NCI-H1694 treated with DMSO at 0.1 percent for 48 hours (cell line): ENCODE results near the gene PPHLN1.
A peak's percentile ranks its signal among the peaks of the same experiment; 100 is the strongest.

ENCODE experiments used
- DNase-seq: peaks from one replicate; lab custom pipeline; 2025; lab: John Stamatoyannopoulos, UW

The PPHLN1 gene

GRCh38 chr12:42325653-42326474 is at the start of gene PPHLN1, which contains the start of gene ZCRB1:
Gene PPHLN1 (plus strand): TSS chr12:42326167. CDS start chr12:42335903, 9,736 bp downstream.
Gene ZCRB1 (minus strand): TSS chr12:42326094. CDS start chr12:42324102, 1,992 bp downstream.
- peak; percentile 68 for DNase-seq

GRCh38 chr12:42277396-42278127 is 48.4 kb upstream of the PPHLN1 start:
- no peak for DNase-seq

- no peak for DNase-seq
Observed at GRCh38 chr12:42278128-42278510, 47.8 kb upstream of the PPHLN1 start.

- DNase-seq, result no peak
Observed at GRCh38 chr12:42281278-42281677, 44.7 kb upstream of the PPHLN1 start.

GRCh38 chr12:42281844-42282243 is 44.1 kb upstream of the PPHLN1 start:
- no peak for DNase-seq

GRCh38 chr12:42282294-42282693 is 43.7 kb upstream of the PPHLN1 start:
- no peak for DNase-seq

GRCh38 chr12:42283739-42284138 is 42.2 kb upstream of the PPHLN1 start:
- DNase-seq, result no peak

GRCh38 chr12:42284157-42284556 is 41.8 kb upstream of the PPHLN1 start:
- no peak for DNase-seq

GRCh38 chr12:42284876-42285275 is 41.1 kb upstream of the PPHLN1 start:
- no peak for DNase-seq

GRCh38 chr12:42285431-42285830 is 40.5 kb upstream of the PPHLN1 start:
- no peak for DNase-seq

- no peak for DNase-seq
Observed at GRCh38 chr12:42286741-42287140, 39.2 kb upstream of the PPHLN1 start.

GRCh38 chr12:42288544-42288943 is 37.4 kb upstream of the PPHLN1 start:
- no peak for DNase-seq

GRCh38 chr12:42291680-42292079 is 34.3 kb upstream of the PPHLN1 start:
- DNase-seq, result no peak

GRCh38 chr12:42296503-42297109 is 29.4 kb upstream of the PPHLN1 start:
- DNase-seq, result no peak

- DNase-seq, result no peak
Observed at GRCh38 chr12:42298887-42299286, 27.1 kb upstream of the PPHLN1 start.

GRCh38 chr12:42299392-42300308 is 26.3 kb upstream of the PPHLN1 start:
- no peak for DNase-seq

GRCh38 chr12:42306297-42306696 is 19.7 kb upstream of the PPHLN1 start:
- DNase-seq, result no peak

- DNase-seq, result no peak
Observed at GRCh38 chr12:42308390-42308789, 17.6 kb upstream of the PPHLN1 start.

GRCh38 chr12:42309996-42310395 is 16.0 kb upstream of the PPHLN1 start:
- DNase-seq, result no peak

GRCh38 chr12:42315108-42315507 is 10.9 kb upstream of the PPHLN1 start:
- no peak for DNase-seq

- DNase-seq, result no peak
Observed at GRCh38 chr12:42320796-42321195, 5.2 kb upstream of the PPHLN1 start.

GRCh38 chr12:42322567-42322966 is 3.4 kb upstream of the PPHLN1 start:
- DNase-seq, result no peak
